ENCODE data around the gene PTPRQ. TPM values are rescaled to one million over a fixed set of nuclear protein-coding genes. Genes with fewer than 3 reads are reported as not detected.

PTPRQ gene
- polyA plus RNA-seq, 4 donors = not detected

DNA sequence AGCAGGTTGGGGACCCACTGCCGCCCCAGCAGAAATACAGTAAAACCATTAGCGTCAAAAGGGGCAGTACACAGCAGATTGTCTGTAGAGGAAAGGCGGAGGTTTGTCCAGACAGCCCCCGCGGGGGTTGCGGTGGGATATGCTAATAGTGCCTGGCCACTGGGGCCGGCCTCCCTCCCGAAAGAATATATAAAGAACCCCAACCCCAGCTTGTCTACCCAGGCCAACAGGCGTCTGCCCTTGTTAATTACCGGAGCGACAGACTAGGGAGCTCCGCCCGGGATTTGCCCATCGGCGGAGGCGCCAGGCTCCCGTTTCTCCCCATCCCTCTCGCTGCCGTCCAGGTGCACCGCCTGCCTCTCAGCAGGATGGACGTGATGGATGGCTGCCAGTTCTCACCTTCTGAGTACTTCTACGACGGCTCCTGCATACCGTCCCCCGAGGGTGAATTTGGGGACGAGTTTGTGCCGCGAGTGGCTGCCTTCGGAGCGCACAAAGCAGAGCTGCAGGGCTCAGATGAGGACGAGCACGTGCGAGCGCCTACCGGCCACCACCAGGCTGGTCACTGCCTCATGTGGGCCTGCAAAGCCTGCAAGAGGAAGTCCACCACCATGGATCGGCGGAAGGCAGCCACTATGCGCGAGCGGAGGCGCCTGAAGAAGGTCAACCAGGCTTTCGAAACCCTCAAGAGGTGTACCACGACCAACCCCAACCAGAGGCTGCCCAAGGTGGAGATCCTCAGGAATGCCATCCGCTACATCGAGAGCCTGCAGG lies 272.8 kb downstream of the PTPRQ start, which contains the start of gene MYF5:
TSS of gene MYF5 (plus strand) at position 217 of the 774 bp plus-strand sequence. CDS start at position 369, 152 bp downstream.
- peaks cover 0 to 57% (median 18%) of the 10 kb centered on the region in 3 donors for H3K27me3 ChIP-seq (ENCODE audit: control insufficient read depth in 3 of 3, insufficient read depth in 3 of 3, low read length in 3 of 3)
- 46 to 60% (median 59%) methylated on average over 45 of the region's 45 CpGs for WGBS, 3 donors

DNA sequence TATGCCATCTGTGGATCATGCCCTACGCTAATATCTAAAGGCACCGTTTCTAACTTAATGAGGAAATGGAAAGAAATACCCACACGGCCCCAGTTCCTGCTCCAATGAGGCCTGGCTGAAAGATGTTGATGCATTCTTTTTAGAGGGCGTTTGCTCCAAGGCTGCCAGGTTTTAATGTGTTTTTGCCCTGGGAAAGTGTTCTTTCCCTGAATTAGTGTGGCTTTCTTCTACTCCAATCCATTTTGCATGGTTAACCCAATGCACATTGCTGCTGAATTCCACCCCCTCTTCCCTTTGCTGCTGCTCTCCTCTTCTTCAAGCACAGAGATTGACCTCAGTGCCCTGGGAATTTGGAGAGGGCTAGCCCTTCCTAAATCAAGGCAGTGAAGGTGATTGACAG lies 273.8 kb downstream of the PTPRQ start:
- Histone ChIP-seq H3K27me3 (ENCODE audit: control insufficient read depth in 3 of 3, insufficient read depth in 3 of 3, low read length in 3 of 3) (peaks cover 0 to 55% (median 18%) of the 10 kb centered on the region in 3 donors), H3K36me3 (ENCODE audit: control insufficient read depth in 3 of 3, insufficient read depth in 2 of 3, low read depth in 1 of 3, low read length in 3 of 3) (no peaks in the 10 kb centered on the region), H3K4me3 (ENCODE audit: low read depth in 1 of 3, low read length in 3 of 3) (no peak overlapping the region), H3K9me3 (ENCODE audit: control insufficient read depth in 2 of 2, insufficient read depth in 1 of 2, low read depth in 1 of 2, low read length in 1 of 2) (peaks cover 0 to 2% of the 10 kb centered on the region in 2 donors), H3K27ac (ENCODE audit: low read depth in 1 of 3, low read length in 2 of 3) (no peak overlapping the region), H3K4me1 (ENCODE audit: control insufficient read depth in 3 of 3, insufficient read depth in 2 of 3, low read depth in 1 of 3, low read length in 2 of 3) (no peaks in the 10 kb centered on the region)
- FAIRE-seq = no peak
- 66 to 76% (median 72%) methylated on average over 4 of the region's 4 CpGs for WGBS, 3 donors
- DNase-seq = no peak

More for the DNA sequence above, 272.8 kb downstream of the PTPRQ start, which contains the start of gene MYF5:
- FAIRE-seq (no peak), DNase-seq (no peak)
- H3K4me3 ChIP-seq (ENCODE audit: low read depth in 1 of 3, low read length in 3 of 3) = no peak within 1 kb of the TSS
- peaks cover 0 to 2% of the 10 kb centered on the region in 2 donors for H3K9me3 ChIP-seq (ENCODE audit: control insufficient read depth in 2 of 2, insufficient read depth in 1 of 2, low read depth in 1 of 2, low read length in 1 of 2)
- H3K27ac ChIP-seq (ENCODE audit: low read depth in 1 of 3, low read length in 2 of 3) = no peak within 1 kb of the TSS
- no peaks in the 10 kb centered on the region for H3K4me1 ChIP-seq (ENCODE audit: control insufficient read depth in 3 of 3, insufficient read depth in 2 of 3, low read depth in 1 of 3, low read length in 2 of 3)
- no peaks in the 10 kb centered on the region for H3K36me3 ChIP-seq (ENCODE audit: control insufficient read depth in 3 of 3, insufficient read depth in 2 of 3, low read depth in 1 of 3, low read length in 3 of 3)

DNA sequence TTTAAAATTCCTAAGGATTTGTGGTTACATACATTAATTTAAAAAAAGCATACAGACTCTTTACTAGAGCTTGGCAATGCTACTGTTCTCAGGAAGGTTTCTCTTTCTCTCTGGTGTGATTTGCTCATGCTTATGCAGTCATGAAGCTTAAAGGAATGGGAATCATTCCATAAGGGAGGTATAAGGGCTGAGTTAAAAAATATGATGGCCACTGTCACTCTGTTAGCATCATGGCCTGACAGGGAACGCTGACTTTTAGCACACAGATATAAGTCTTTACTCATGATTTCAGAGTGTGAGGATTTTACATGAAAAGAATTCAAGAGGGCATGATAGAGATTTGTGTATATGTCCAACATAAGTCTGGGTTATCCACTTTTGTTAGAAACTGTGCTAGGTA lies 276.5 kb downstream of the PTPRQ start:
- no peak overlapping the region for H3K4me3 ChIP-seq (ENCODE audit: low read depth in 1 of 3, low read length in 3 of 3)
- peaks cover 0 to 2% of the 10 kb centered on the region in 2 donors for H3K9me3 ChIP-seq (ENCODE audit: control insufficient read depth in 2 of 2, insufficient read depth in 1 of 2, low read depth in 1 of 2, low read length in 1 of 2)
- no peak overlapping the region for H3K27ac ChIP-seq (ENCODE audit: low read depth in 1 of 3, low read length in 2 of 3)
- WGBS, 3 donors = 70 to 87% (median 82%) methylated on average over 1 of the region's 1 CpG
- FAIRE-seq (no peak), DNase-seq (no peak)
- H3K27me3 ChIP-seq (ENCODE audit: control insufficient read depth in 3 of 3, insufficient read depth in 3 of 3, low read length in 3 of 3) = peaks cover 0 to 33% (median 13%) of the 10 kb centered on the region in 3 donors
- no peaks in the 10 kb centered on the region for H3K4me1 ChIP-seq (ENCODE audit: control insufficient read depth in 3 of 3, insufficient read depth in 2 of 3, low read depth in 1 of 3, low read length in 2 of 3)
- no peaks in the 10 kb centered on the region for H3K36me3 ChIP-seq (ENCODE audit: control insufficient read depth in 3 of 3, insufficient read depth in 2 of 3, low read depth in 1 of 3, low read length in 3 of 3)

DNA sequence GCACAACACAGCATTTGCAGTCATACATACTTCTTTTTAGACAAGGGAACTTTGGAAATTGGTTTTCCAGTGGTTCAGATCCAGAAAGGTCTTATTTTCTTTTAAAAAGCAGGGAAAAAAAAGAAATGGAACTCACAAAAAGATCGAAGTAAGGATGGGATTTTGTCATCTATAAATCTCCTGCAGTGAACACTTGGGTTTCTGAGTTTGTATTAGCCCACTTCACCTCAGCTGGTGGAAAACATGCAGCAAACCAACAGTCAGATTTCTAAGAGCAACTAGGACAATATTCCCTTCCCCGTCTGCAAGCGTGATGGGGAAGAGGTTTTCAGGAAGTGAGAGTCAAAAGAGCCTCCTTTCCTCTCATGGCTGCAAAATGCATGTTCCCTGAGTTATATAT lies 277.3 kb downstream of the PTPRQ start:
- 64 to 77% (median 65%) methylated on average over 3 of the region's 3 CpGs for WGBS, 3 donors
- Histone ChIP-seq H3K9me3 (ENCODE audit: control insufficient read depth in 2 of 2, insufficient read depth in 1 of 2, low read depth in 1 of 2, low read length in 1 of 2) (peaks cover 0 to 2% of the 10 kb centered on the region in 2 donors), H3K4me3 (ENCODE audit: low read depth in 1 of 3, low read length in 3 of 3) (no peak overlapping the region), H3K27ac (ENCODE audit: low read depth in 1 of 3, low read length in 2 of 3) (no peak overlapping the region), H3K27me3 (ENCODE audit: control insufficient read depth in 3 of 3, insufficient read depth in 3 of 3, low read length in 3 of 3) (peaks cover 0 to 25% (median 8%) of the 10 kb centered on the region in 3 donors), H3K4me1 (ENCODE audit: control insufficient read depth in 3 of 3, insufficient read depth in 2 of 3, low read depth in 1 of 3, low read length in 2 of 3) (no peaks in the 10 kb centered on the region), H3K36me3 (ENCODE audit: control insufficient read depth in 3 of 3, insufficient read depth in 2 of 3, low read depth in 1 of 3, low read length in 3 of 3) (no peaks in the 10 kb centered on the region)
- no peak for FAIRE-seq
- DNase-seq = no peak

Data from small intestine (tissue), 7 donors.